ENCODE measurements around the gene SERGEF. TPM values are rescaled to one million over a fixed set of nuclear protein-coding genes. Genes with fewer than 3 reads are reported as not detected.

SERGEF gene
- total and polyA plus RNA-seq, 10 of the 15 experiments (the other 5 are each of a cell fraction or from before 2014, with no cell fraction given): 14.6 to 27.8 (median 22.4) TPM

DNA sequence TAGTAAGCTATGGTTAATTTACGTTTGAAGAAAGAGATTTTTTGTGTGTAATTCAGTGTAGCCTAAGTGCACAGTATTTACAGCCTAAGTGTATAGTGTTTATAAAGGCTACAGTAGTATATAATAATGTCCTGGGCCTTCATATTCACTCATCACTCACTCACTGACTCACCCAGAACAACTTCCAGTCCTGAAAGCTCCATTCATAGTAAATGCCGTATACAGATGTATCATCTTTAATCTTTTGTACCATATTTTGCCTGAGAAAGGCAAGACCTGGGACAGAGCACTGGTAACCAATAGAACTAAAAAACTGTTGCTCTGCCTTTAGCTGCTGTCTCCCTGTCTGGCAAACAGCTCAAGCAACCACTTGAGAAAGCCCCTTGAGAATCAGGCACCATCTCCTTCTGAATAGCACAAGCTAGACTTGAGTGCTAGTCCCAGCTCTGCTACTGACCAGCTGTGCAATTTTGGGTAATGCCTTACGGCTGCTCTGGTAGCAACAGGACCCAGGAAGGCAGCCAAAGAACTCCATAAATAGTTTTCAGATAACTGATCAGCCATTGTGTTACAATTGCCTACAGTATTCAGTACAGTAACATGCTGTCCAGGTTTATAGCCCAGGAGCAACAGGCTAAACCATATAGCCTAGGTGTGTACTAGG is 146.9 kb downstream of the SERGEF start:
- intact Hi-C loops (cut with micrococcal nuclease; ENCODE audit: unreplicated experiment): no loop called here

More for the DNA sequence above, 146.9 kb downstream of the SERGEF start:
- CTCF ChIA-PET: interaction anchor here (0.7 to 4.8 kb wide), 14 partner anchors 9 to 267 kb away, joined by 3 to 46 read pairs (median 5); no protein-coding TSS in a partner anchor
- Histone ChIP-seq H3K4me2 (ENCODE audit: control insufficient read depth, insufficient read depth) (no peak overlapping the region), H3K79me2 (ENCODE audit: control insufficient read depth, insufficient read depth, low read length) (no peaks in the 10 kb centered on the region), H2AFZ (ENCODE audit: control insufficient read depth, low read depth, low read length) (no peak overlapping the region), H3K27ac (ENCODE audit: control insufficient read depth, insufficient read depth) (no peak overlapping the region), H3K4me1 (ENCODE audit: control insufficient read depth, insufficient read depth, low read length) (no peaks in the 10 kb centered on the region), H3K9me3 (replicated peaks; ENCODE audit: control insufficient read depth, insufficient read depth, low read length) (peaks cover 2% of the 10 kb centered on the region; the same call in 2 of the 3 replicates), H3K27me3 (replicated peaks in 1 of 2; ENCODE audit: control insufficient read depth in 2 of 2, insufficient read depth in 2 of 2, low read length in 1 of 2) (no peaks in the 10 kb centered on the region), H4K20me1 (ENCODE audit: control insufficient read depth, insufficient read depth) (no peaks in the 10 kb centered on the region), H3K36me3 (ENCODE audit: control insufficient read depth in 2 of 2, insufficient read depth in 2 of 2, low read length in 1 of 2) (no peaks in the 10 kb centered on the region), H3K9ac (ENCODE audit: control insufficient read depth, insufficient read depth, low read length) (no peak overlapping the region), H3K4me3 (no peak overlapping the region)
- ATAC-seq (no peak), FAIRE-seq (no peak), DNase-seq (ENCODE audit: low read depth, low spot score) (no peak)
- RAD21 ChIA-PET (ENCODE audit: unreplicated experiment): no interaction called here
- BruUV-seq (replicated peaks): no TSS peak
- TF ChIP-seq RCOR1 (conservative IDR thresholded peaks at IDR 0.05; ENCODE audit: low read depth, low read length): no peak
- no peak for TF ChIP-seq ZNF24 (IDR thresholded peaks at IDR 0.05)
- no peak for TF ChIP-seq ZNF384 (IDR thresholded peaks at IDR 0.05; ENCODE audit: borderline replicate concordance, low read depth, low read length)
- TF ChIP-seq RB1 (IDR thresholded peaks at IDR 0.05; ENCODE audit: borderline replicate concordance): no peak
- TF ChIP-seq LARP7 (IDR thresholded peaks at IDR 0.05): no peak
- TF ChIP-seq ZNF622 (IDR thresholded peaks at IDR 0.05): no peak
- TF ChIP-seq, protein P1, sequence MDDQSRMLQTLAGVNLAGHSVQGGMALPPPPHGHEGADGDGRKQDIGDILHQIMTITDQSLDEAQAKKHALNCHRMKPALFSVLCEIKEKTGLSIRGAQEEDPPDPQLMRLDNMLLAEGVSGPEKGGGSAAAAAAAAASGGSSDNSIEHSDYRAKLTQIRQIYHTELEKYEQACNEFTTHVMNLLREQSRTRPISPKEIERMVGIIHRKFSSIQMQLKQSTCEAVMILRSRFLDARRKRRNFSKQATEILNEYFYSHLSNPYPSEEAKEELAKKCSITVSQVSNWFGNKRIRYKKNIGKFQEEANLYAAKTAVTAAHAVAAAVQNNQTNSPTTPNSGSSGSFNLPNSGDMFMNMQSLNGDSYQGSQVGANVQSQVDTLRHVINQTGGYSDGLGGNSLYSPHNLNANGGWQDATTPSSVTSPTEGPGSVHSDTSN (IDR thresholded peaks at IDR 0.05; ENCODE audit: insufficient replicate concordance, low read depth, low read length): no peak
- TF ChIP-seq SMAD5 (IDR thresholded peaks at IDR 0.05; ENCODE audit: low read depth): no peak
- no peak for TF ChIP-seq CREM (IDR thresholded peaks at IDR 0.05; ENCODE audit: low read depth)
- SMC1A ChIA-PET (ENCODE audit: uncharacterized antibody, unreplicated experiment): interaction anchor here (0.8 to 2.3 kb wide), 4 partner anchors 9 to 135 kb away, joined by 3 to 11 read pairs (median 4); no protein-coding TSS in a partner anchor
- POLR2A ChIA-PET: no interaction called here
- 78% methylated on average over 3 of the region's 3 CpGs for WGBS (ENCODE audit: insufficient coverage, insufficient replicate concordance, low lambda C conversion rate, missing lambda C conversion rate)
- in situ Hi-C loops (cut with MboI): no loop called here
